ENCODE data around the gene C1orf105. TPM values are rescaled to one million over a fixed set of nuclear protein-coding genes. Genes with fewer than 3 reads are reported as not detected.

Gene C1orf105
- total RNA-seq, 4 donors from 2014 or later = not detected

- TF ChIP-seq CTCF (IDR thresholded peaks at IDR 0.05) = no peak
- TF ChIP-seq POLR2A (IDR thresholded peaks at IDR 0.05) = no peak
- no peak for TF ChIP-seq EP300 (IDR thresholded peaks at IDR 0.05; ENCODE audit: low read depth)
- TF ChIP-seq POLR2AphosphoS5 (IDR thresholded peaks at IDR 0.05) = no peak
- Histone ChIP-seq H3K36me3 (no peaks in the 10 kb centered on the region), H3K4me1 (no peaks in the 10 kb centered on the region), H3K27ac (no peak overlapping the region), H3K27me3 (no peaks in the 10 kb centered on the region), H3K9me3 (no peaks in the 10 kb centered on the region), H3K4me3 (no peak overlapping the region)
- WGBS, 2 donors (ENCODE audit: low coverage in 1 of 2) = 40 to 69% methylated on average over 1 to 3 of the region's 3 CpGs
- DNase-seq = no peak
- intact Hi-C loops (cut with DNase I; ENCODE audit: low total_unique reads) = no loop called here
- in situ Hi-C loops (cut with MboI; ENCODE audit: low pct_ligation_motif_present in 1 of 4, low pct_unique_long_range_greater_than_20kb in 1 of 4, low sequenced_read_pairs in 3 of 4) = loop anchor here (25.0 kb wide), 1 partner anchor 239 kb away; no protein-coding TSS in a partner anchor
Observed at GRCh38 chr1:172473302-172473701, 52.8 kb downstream of the C1orf105 start.

GRCh38 chr1:172473842-172474241, 53.4 kb downstream of the C1orf105 start:
- no peaks in the 10 kb centered on the region for H3K4me1 ChIP-seq
- H3K27ac ChIP-seq = no peak overlapping the region

GRCh38 chr1:172476218-172476811, 55.8 kb downstream of the C1orf105 start:
- Histone ChIP-seq H3K27ac (no peak overlapping the region), H3K27me3 (no peaks in the 10 kb centered on the region), H3K9me3 (no peaks in the 10 kb centered on the region), H3K4me1 (no peaks in the 10 kb centered on the region), H3K36me3 (no peaks in the 10 kb centered on the region), H3K4me3 (no peak overlapping the region)
- TF ChIP-seq CTCF (IDR thresholded peaks at IDR 0.05) (no peak), POLR2A (IDR thresholded peaks at IDR 0.05) (no peak), EP300 (IDR thresholded peaks at IDR 0.05; ENCODE audit: low read depth) (no peak), POLR2AphosphoS5 (IDR thresholded peaks at IDR 0.05) (no peak)
- in situ Hi-C loops (cut with MboI; ENCODE audit: low pct_ligation_motif_present in 1 of 4, low pct_unique_long_range_greater_than_20kb in 1 of 4, low sequenced_read_pairs in 3 of 4) = no loop called here
- DNase-seq = no peak
- intact Hi-C loops (cut with DNase I; ENCODE audit: low total_unique reads) = no loop called here
- 75 to 100% methylated on average over 2 to 4 of the region's 4 CpGs for WGBS, 2 donors (ENCODE audit: low coverage in 1 of 2)

More at GRCh38 chr1:172473842-172474241, 53.4 kb downstream of the C1orf105 start:
- Histone ChIP-seq H3K27me3 (no peaks in the 10 kb centered on the region), H3K9me3 (no peaks in the 10 kb centered on the region), H3K36me3 (no peaks in the 10 kb centered on the region), H3K4me3 (no peak overlapping the region)
- in situ Hi-C loops (cut with MboI; ENCODE audit: low pct_ligation_motif_present in 1 of 4, low pct_unique_long_range_greater_than_20kb in 1 of 4, low sequenced_read_pairs in 3 of 4) = loop anchor here (25.0 kb wide), 1 partner anchor 238 kb away; no protein-coding TSS in a partner anchor
- intact Hi-C loops (cut with DNase I; ENCODE audit: low total_unique reads) = no loop called here
- no peak for DNase-seq
- TF ChIP-seq POLR2AphosphoS5 (IDR thresholded peaks at IDR 0.05) (no peak), POLR2A (IDR thresholded peaks at IDR 0.05) (no peak), CTCF (IDR thresholded peaks at IDR 0.05) (no peak), EP300 (IDR thresholded peaks at IDR 0.05; ENCODE audit: low read depth) (no peak)

GRCh38 chr1:172477216-172477615, 56.7 kb downstream of the C1orf105 start:
- Histone ChIP-seq H3K36me3 (no peaks in the 10 kb centered on the region), H3K9me3 (no peaks in the 10 kb centered on the region), H3K27me3 (no peaks in the 10 kb centered on the region), H3K27ac (no peak overlapping the region), H3K4me3 (no peak overlapping the region), H3K4me1 (no peaks in the 10 kb centered on the region)
- no peak for TF ChIP-seq POLR2A (IDR thresholded peaks at IDR 0.05)
- no peak for TF ChIP-seq CTCF (IDR thresholded peaks at IDR 0.05)
- TF ChIP-seq EP300 (IDR thresholded peaks at IDR 0.05; ENCODE audit: low read depth) = no peak
- no peak for TF ChIP-seq POLR2AphosphoS5 (IDR thresholded peaks at IDR 0.05)
- WGBS, 2 donors (ENCODE audit: low coverage in 1 of 2) = 78 to 83% methylated on average over 1 to 2 of the region's 2 CpGs
- DNase-seq = no peak
- intact Hi-C loops (cut with DNase I; ENCODE audit: low total_unique reads) (no loop called here), in situ Hi-C loops (cut with MboI; ENCODE audit: low pct_ligation_motif_present in 1 of 4, low pct_unique_long_range_greater_than_20kb in 1 of 4, low sequenced_read_pairs in 3 of 4) (no loop called here)

Measured in transverse colon (tissue), 4 donors.